IPS DF 6.9 (cell line): ENCODE data around the gene DCAF7.
A peak's percentile ranks its signal among the peaks of the same experiment; 100 is the strongest.

Source experiments
- DNase-seq: peaks from one replicate; pipeline ENCODE4 v3.0.0-alpha.2; 2013; ENCODE audit warnings: low read depth, low spot score
- H3K27ac ChIP-seq: one replicate; pipeline ENCODE4 v1.5.1; 2013; ENCODE audit warnings: low read length, control low read depth
- H3K27me3 ChIP-seq: 2 replicates; pipeline ENCODE4 v1.6.1; 2013; ENCODE audit warnings: mild to moderate bottlenecking, low read length; ENCODE audit not compliant: control insufficient read depth, insufficient read depth
- H3K36me3 ChIP-seq: 2 replicates; pipeline ENCODE4 v1.6.1; 2013; ENCODE audit warnings: low read length; ENCODE audit not compliant: control insufficient read depth, insufficient read depth
- H3K4me1 ChIP-seq: 2 replicates; pipeline ENCODE4 v1.6.1; 2013; ENCODE audit warnings: low read length; ENCODE audit not compliant: control insufficient read depth, insufficient read depth
- H3K4me3 ChIP-seq: 2 replicates; pipeline ENCODE4 v1.5.1; 2013; ENCODE audit warnings: mild to moderate bottlenecking, low read length
- H3K9me3 ChIP-seq: 2 replicates; pipeline ENCODE4 v1.6.1; 2013; ENCODE audit warnings: low read length, inconsistent platforms; ENCODE audit not compliant: control insufficient read depth, insufficient read depth
- whole genome bisulfite sequencing: extraction: QIAGEN DNeasy Blood & Tissue Kit; methylation state at CpG from one replicate; pipeline ENCODE4 v1.1.7; 2013; ENCODE audit warnings: mixed read lengths, missing lambda C conversion rate; ENCODE audit not compliant: insufficient read length, insufficient coverage; 5-methylcytosine and 5-hydroxymethylcytosine counted together

DCAF7 gene

GRCh38 chr17:63549946-63550816 is at the start of gene DCAF7:
Gene DCAF7 (plus strand): TSS chr17:63550477. CDS start chr17:63550678, 201 bp downstream.
- H3K36me3 ChIP-seq, result no peaks in the 10 kb centered on the region
- DNase-seq, result peak; percentile 100
- WGBS, result no CpG with 5 or more reads among the region's 72 CpGs

GRCh38 chr17:63500543-63501390 is 49.5 kb upstream of the DCAF7 start:
- WGBS, result 100% methylated on average over 5 of the region's 14 CpGs
- no peak for DNase-seq
- Histone ChIP-seq H3K4me1 (peaks cover 1% of the 10 kb centered on the region), H3K4me3 (no peak overlapping the region), H3K27me3 (no peaks in the 10 kb centered on the region), H3K27ac (no peak overlapping the region), H3K9me3 (no peaks in the 10 kb centered on the region), H3K36me3 (no peaks in the 10 kb centered on the region)

More at GRCh38 chr17:63549946-63550816, at the start of gene DCAF7:
- H3K4me1 ChIP-seq, result no peaks in the 10 kb centered on the region
- no peak within 1 kb of the TSS for H3K27ac ChIP-seq
- no peaks in the 10 kb centered on the region for H3K27me3 ChIP-seq
- peak within 1 kb of the TSS; percentile 92 for H3K4me3 ChIP-seq
- no peaks in the 10 kb centered on the region for H3K9me3 ChIP-seq

GRCh38 chr17:63503341-63503705 is 47.0 kb upstream of the DCAF7 start:
- H3K4me1 ChIP-seq, result no peaks in the 10 kb centered on the region; the same call in 1 of the 2 replicates
- no peaks in the 10 kb centered on the region for H3K9me3 ChIP-seq
- no peak overlapping the region for H3K4me3 ChIP-seq
- no peaks in the 10 kb centered on the region for H3K27me3 ChIP-seq
- no CpG with 5 or more reads among the region's 8 CpGs for WGBS
- DNase-seq, result no peak
- no peaks in the 10 kb centered on the region for H3K36me3 ChIP-seq
- H3K27ac ChIP-seq, result no peak overlapping the region

GRCh38 chr17:63504261-63504660 is 46.0 kb upstream of the DCAF7 start:
- Histone ChIP-seq H3K27ac (no peak overlapping the region), H3K9me3 (no peaks in the 10 kb centered on the region), H3K4me1 (no peaks in the 10 kb centered on the region), H3K4me3 (no peak overlapping the region), H3K27me3 (no peaks in the 10 kb centered on the region), H3K36me3 (no peaks in the 10 kb centered on the region)
- no peak for DNase-seq

GRCh38 chr17:63505341-63505740 is 44.9 kb upstream of the DCAF7 start:
- H3K36me3 ChIP-seq, result no peaks in the 10 kb centered on the region
- no CpG with 5 or more reads among the region's 9 CpGs for WGBS
- no peak for DNase-seq
- no peaks in the 10 kb centered on the region for H3K9me3 ChIP-seq
- H3K4me1 ChIP-seq, result no peaks in the 10 kb centered on the region
- H3K4me3 ChIP-seq, result no peak overlapping the region
- H3K27me3 ChIP-seq, result no peaks in the 10 kb centered on the region
- no peak overlapping the region for H3K27ac ChIP-seq

- Histone ChIP-seq H3K9me3 (no peaks in the 10 kb centered on the region), H3K4me1 (no peaks in the 10 kb centered on the region), H3K27me3 (no peaks in the 10 kb centered on the region), H3K27ac (no peak overlapping the region), H3K4me3 (no peak overlapping the region), H3K36me3 (no peaks in the 10 kb centered on the region)
- WGBS, result no CpG with 5 or more reads among the region's 3 CpGs
- DNase-seq, result no peak
Observed at GRCh38 chr17:63506627-63507026, 43.6 kb upstream of the DCAF7 start.

GRCh38 chr17:63511331-63511730 is 38.9 kb upstream of the DCAF7 start:
- no peaks in the 10 kb centered on the region for H3K27me3 ChIP-seq
- no CpG with 5 or more reads among the region's 8 CpGs for WGBS
- no peaks in the 10 kb centered on the region for H3K36me3 ChIP-seq
- no peak overlapping the region for H3K27ac ChIP-seq
- no peak for DNase-seq
- H3K4me3 ChIP-seq, result no peak overlapping the region
- H3K4me1 ChIP-seq, result no peaks in the 10 kb centered on the region
- H3K9me3 ChIP-seq, result no peaks in the 10 kb centered on the region

GRCh38 chr17:63512388-63512787 is 37.9 kb upstream of the DCAF7 start:
- no peak for DNase-seq
- no CpG with 5 or more reads among the region's 3 CpGs for WGBS
- Histone ChIP-seq H3K4me3 (no peak overlapping the region), H3K9me3 (no peaks in the 10 kb centered on the region), H3K27ac (no peak overlapping the region), H3K4me1 (no peaks in the 10 kb centered on the region), H3K36me3 (no peaks in the 10 kb centered on the region), H3K27me3 (no peaks in the 10 kb centered on the region)

GRCh38 chr17:63512896-63513644 is 37.2 kb upstream of the DCAF7 start:
- Histone ChIP-seq H3K36me3 (no peaks in the 10 kb centered on the region), H3K27ac (no peak overlapping the region), H3K27me3 (no peaks in the 10 kb centered on the region), H3K4me1 (no peaks in the 10 kb centered on the region), H3K9me3 (no peaks in the 10 kb centered on the region), H3K4me3 (no peak overlapping the region)
- WGBS, result no CpG with 5 or more reads among the region's 7 CpGs
- no peak for DNase-seq

- Histone ChIP-seq H3K36me3 (no peaks in the 10 kb centered on the region), H3K4me3 (no peak overlapping the region), H3K27ac (no peak overlapping the region), H3K27me3 (no peaks in the 10 kb centered on the region), H3K4me1 (no peaks in the 10 kb centered on the region), H3K9me3 (no peaks in the 10 kb centered on the region)
- no peak for DNase-seq
- no CpG with 5 or more reads among the region's 3 CpGs for WGBS
Observed at GRCh38 chr17:63514477-63514876, 35.8 kb upstream of the DCAF7 start.
